IMR-90 (cell line): ENCODE results near the gene COL2A1. TPM values are rescaled to one million over a fixed set of nuclear protein-coding genes. Genes with fewer than 3 reads are reported as not detected.

ENCODE experiments used
- ATAC-seq: fragments of 200-7000 bp; cut with Tn5 transposase; 2 replicates; pipeline ENCODE4 v1.9.1; 2020; ENCODE audit warnings: low read depth, mild to moderate bottlenecking, moderate library complexity
- BruUV-seq: library from RNA; stranded (reverse); fragments of 400-500 nt; replicated peaks from 2 replicates; lab custom pipeline; 2021; lab: Mats Ljungman, UMichigan
- CTCF ChIA-PET: fragments of 300-600 bp; formaldehyde crosslinking; extraction: SDS; loops from one replicate; lab custom pipeline; 2021; ENCODE audit warnings: antibody characterized with exemption; lab: Yijun Ruan, JAX
- POLR2A ChIA-PET: fragments of 300-600 bp; sonication (Branson Sonifier 250); formaldehyde crosslinking; loops from one replicate; lab custom pipeline; 2022; ENCODE audit warnings: antibody characterized with exemption; ENCODE audit not compliant: unreplicated experiment; lab: Charles Lee
- DNase-seq: peaks from one replicate; pipeline ENCODE4 v3.0.0; 2013
- H2AFZ ChIP-seq: replicated peaks from 2 replicates; pipeline ENCODE3; 2013; ENCODE audit warnings: low read length, mild to moderate bottlenecking; ENCODE audit not compliant: poor library complexity
- H2AK5ac ChIP-seq: 2 replicates; pipeline ENCODE4 v1.6.1; 2013; ENCODE audit warnings: low read depth, low read length, inconsistent platforms
- H2AK9ac ChIP-seq: replicated peaks from 2 replicates; pipeline ENCODE3; 2013; ENCODE audit warnings: mild to moderate bottlenecking, low read depth, low read length, moderate library complexity; ENCODE audit not compliant: poor library complexity
- H2BK120ac ChIP-seq: 2 replicates; pipeline ENCODE4 v1.6.1; 2013; ENCODE audit warnings: low read depth, low read length, inconsistent platforms
- H2BK15ac ChIP-seq: 3 replicates; pipeline ENCODE4 v1.6.1; 2013; ENCODE audit warnings: low read depth, low read length, inconsistent platforms
- H2BK20ac ChIP-seq: 2 replicates; pipeline ENCODE4 v1.6.1; 2013; ENCODE audit warnings: low read depth, mild to moderate bottlenecking, inconsistent platforms, low read length, moderate library complexity
- H2BK5ac ChIP-seq: 2 replicates; pipeline ENCODE4 v1.6.1; 2013; ENCODE audit warnings: mild to moderate bottlenecking, low read depth, low read length, inconsistent platforms; ENCODE audit not compliant: poor library complexity, severe bottlenecking
- H3K14ac ChIP-seq: replicated peaks from 2 replicates; pipeline ENCODE4 v1.6.1; 2013; ENCODE audit warnings: low read depth, low read length, inconsistent platforms
- H3K18ac ChIP-seq: 2 replicates; pipeline ENCODE4 v1.6.1; 2013; ENCODE audit warnings: low read depth, low read length, control low read depth
- H3K23ac ChIP-seq: 2 replicates; pipeline ENCODE4 v1.6.1; 2013; ENCODE audit warnings: low read depth, low read length, inconsistent platforms
- H3K27ac ChIP-seq: 2 replicates; pipeline ENCODE4 v1.5.1; 2013; ENCODE audit warnings: mild to moderate bottlenecking, control low read depth, low read length; ENCODE audit not compliant: insufficient read depth
- H3K27me3 ChIP-seq: 2 replicates; pipeline ENCODE4 v1.6.1; 2013; ENCODE audit warnings: low read length; ENCODE audit not compliant: control insufficient read depth, insufficient read depth
- H3K36me3 ChIP-seq: 2 replicates; pipeline ENCODE4 v1.6.1; 2013; ENCODE audit warnings: low read length, mixed read lengths; ENCODE audit not compliant: control insufficient read depth, insufficient read depth
- H3K4ac ChIP-seq: 2 replicates; pipeline ENCODE4 v1.6.1; 2013; ENCODE audit warnings: low read depth, low read length, inconsistent platforms
- H3K4me1 ChIP-seq: 2 replicates; pipeline ENCODE4 v1.6.1; 2013; ENCODE audit warnings: low read length, mixed read lengths; ENCODE audit not compliant: control insufficient read depth, insufficient read depth
- H3K4me2 ChIP-seq: 2 replicates; pipeline ENCODE4 v1.6.1; 2013; ENCODE audit warnings: low read depth, mild to moderate bottlenecking, control low read depth, low read length, moderate library complexity
- H3K4me3 ChIP-seq: 2 replicates; pipeline ENCODE4 v1.5.1; 2013; ENCODE audit warnings: low read depth, mild to moderate bottlenecking, control low read depth, low read length, moderate library complexity; ENCODE audit not compliant: insufficient read depth
- H3K56ac ChIP-seq: 2 replicates; pipeline ENCODE4 v1.6.1; 2013; ENCODE audit warnings: low read length, inconsistent platforms; ENCODE audit not compliant: insufficient read depth; ENCODE audit errors: extremely low read depth
- H3K79me1 ChIP-seq, 2 experiments: 2 replicates each; pipeline ENCODE4 v1.6.1; 2013; ENCODE audit warnings: low read length in 2 of 2, inconsistent platforms in 1 of 2, low read depth in 1 of 2
- H3K9ac ChIP-seq: 2 replicates; pipeline ENCODE4 v1.6.1; 2013; ENCODE audit warnings: low read depth, low read length, control low read depth
- H3K9me1 ChIP-seq: 2 replicates; pipeline ENCODE4 v1.6.1; 2013; ENCODE audit warnings: low read length, inconsistent platforms; ENCODE audit not compliant: insufficient read depth
- H3K9me3 ChIP-seq: 2 replicates; pipeline ENCODE4 v1.6.1; 2013; ENCODE audit warnings: low read length; ENCODE audit not compliant: control insufficient read depth, insufficient read depth
- H4K20me1 ChIP-seq: 2 replicates; pipeline ENCODE4 v1.6.1; 2013; ENCODE audit warnings: low read length, inconsistent platforms; ENCODE audit not compliant: insufficient read depth
- H4K5ac ChIP-seq: 2 replicates; pipeline ENCODE4 v1.6.1; 2013; ENCODE audit warnings: mild to moderate bottlenecking, low read depth, low read length, control low read depth
- H4K8ac ChIP-seq, 2 experiments: 2 replicates each; pipeline ENCODE4 v1.6.1; 2013; ENCODE audit warnings: low read depth in 2 of 2, low read length in 2 of 2, control low read depth in 1 of 2, inconsistent platforms in 1 of 2
- H4K91ac ChIP-seq: 2 replicates; pipeline ENCODE4 v1.6.1; 2013; ENCODE audit warnings: low read depth, low read length, inconsistent platforms; ENCODE audit not compliant: insufficient read depth
- BHLHE40 ChIP-seq: fragments of 150-350 bp; IDR thresholded peaks from 2 replicates; pipeline ENCODE4 v1.6.1; 2016; ENCODE audit warnings: mild to moderate bottlenecking, low read depth, low read length
- CEBPB ChIP-seq: IDR thresholded peaks from 2 replicates; pipeline ENCODE4 v1.6.1; 2012; ENCODE audit warnings: low read depth, low read length, improper control_type of control experiment
- CHD1 ChIP-seq: IDR thresholded peaks from 2 replicates; pipeline ENCODE4 v1.6.1; 2012; ENCODE audit warnings: low read depth, low read length, improper control_type of control experiment
- FOS ChIP-seq: fragments of 150-350 bp; IDR thresholded peaks from 2 replicates; pipeline ENCODE4 v1.6.1; 2016; ENCODE audit warnings: low read depth, low read length
- MAFK ChIP-seq: IDR thresholded peaks from 2 replicates; pipeline ENCODE4 v1.6.1; 2012; ENCODE audit warnings: low read depth, low read length, improper control_type of control experiment
- MXI1 ChIP-seq: IDR thresholded peaks from 2 replicates; pipeline ENCODE4 v1.6.1; 2012; ENCODE audit warnings: low read depth, mild to moderate bottlenecking, low read length, moderate library complexity, borderline replicate concordance
- NFE2L2 ChIP-seq: fragments of 150-350 bp; IDR thresholded peaks from 2 replicates; pipeline ENCODE4 v1.6.1; 2016; ENCODE audit warnings: low read depth, mild to moderate bottlenecking, low read length
- SMC3 ChIP-seq: fragments of 150-350 bp; IDR thresholded peaks from 2 replicates; pipeline ENCODE4 v1.6.1; 2016; ENCODE audit warnings: low read depth, mild to moderate bottlenecking, antibody characterized with exemption, low read length, moderate library complexity
- WGBS, 2 experiments: methylation state at CpG; one replicate each; pipeline versions ENCODE4 v1.1.5 to v1.1.7; 2013; ENCODE audit warnings: missing lambda C conversion rate in 2 of 2; ENCODE audit not compliant: insufficient read length in 1 of 2; ENCODE audit errors: extremely low coverage in 2 of 2; 5-methylcytosine and 5-hydroxymethylcytosine counted together
- dilution Hi-C: fragments of 300-500 bp; cut with HindIII; formaldehyde crosslinking; loops from one replicate; pipeline ENCODE4 v1.14.3; 2018; ENCODE audit warnings: low sequenced_read_pairs; ENCODE audit not compliant: unreplicated experiment
- in situ Hi-C: fragments of 300-500 bp; cut with MboI; formaldehyde crosslinking; loops from 3 replicates; pipeline ENCODE4 v1.14.3; 2019; ENCODE audit warnings: low sequenced_read_pairs, inconsistent platforms, mixed read lengths
- intact Hi-C: fragments of 100-400 bp; cut with micrococcal nuclease; formaldehyde crosslinking; loops from 2 replicates; pipeline ENCODE4 v1.10.0; 2022
- polyA plus RNA-seq, 3 experiments: library from polyadenylated mRNA; depleted of rRNA; stranded (reverse); fragments of >200 nt; gene quantifications; 2 replicates each; pipeline ENCODE4 v1.2.3, GENCODE V29; 2012; ENCODE audit warnings: low replicate concordance in 1 of 3
- total RNA-seq: library from RNA; depleted of rRNA; stranded (reverse); fragments of >200 nt; gene quantifications from 2 replicates; pipeline ENCODE4 v1.2.3, GENCODE V29; 2012
- TF ChIP-seq, protein P1 (sequence below): fragments of 150-350 bp; IDR thresholded peaks from 2 replicates; pipeline ENCODE4 v1.6.1; 2016; ENCODE audit warnings: low read depth, mild to moderate bottlenecking, low read length, moderate library complexity, borderline replicate concordance

The COL2A1 gene
- total and polyA plus RNA-seq, 2 of the 4 experiments (the other 2 are of a cell fraction), result 0.05 TPM; not detected in 1

DNA sequence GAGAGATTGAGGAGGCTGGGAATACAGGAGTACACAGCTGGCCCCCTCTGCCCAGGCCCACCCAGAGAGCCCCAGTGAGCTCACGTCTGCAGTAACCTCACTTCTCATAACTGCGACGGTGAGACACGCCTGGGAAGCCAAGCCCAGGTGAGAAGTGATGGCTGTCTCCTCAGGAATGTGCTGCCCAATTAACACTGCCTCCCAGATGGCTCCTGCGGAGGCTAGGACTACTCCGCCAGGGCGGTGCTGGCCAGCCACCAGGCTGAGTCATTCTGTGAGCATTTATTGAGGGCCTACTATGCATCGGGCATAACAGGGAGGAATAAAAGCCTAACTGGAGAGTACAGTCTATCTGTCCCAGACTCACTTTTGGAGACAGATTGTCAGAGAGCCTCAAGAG lies 50.2 kb downstream of the COL2A1 start:
- Histone ChIP-seq H3K9me1 (no peaks in the 10 kb centered on the region; the same call in 1 of the 2 replicates), H4K20me1 (no peaks in the 10 kb centered on the region), H2BK5ac (no peak overlapping the region), H3K4me3 (no peak overlapping the region), H4K5ac (no peak overlapping the region), H3K9ac (no peak overlapping the region), H2AK9ac (no peak overlapping the region), H4K91ac (no peak overlapping the region), H2AFZ (no peak overlapping the region), H3K23ac (no peak overlapping the region), H2BK15ac (no peak overlapping the region), H3K4me2 (no peak overlapping the region), H3K79me1 (no peaks in the 10 kb centered on the region), H3K4ac (no peak overlapping the region), H3K4me1 (no peaks in the 10 kb centered on the region), H2BK120ac (no peak overlapping the region), H3K18ac (no peak overlapping the region), H3K9me3 (peaks cover 9% of the 10 kb centered on the region; the same call in 1 of the 2 replicates), H3K56ac (no peak overlapping the region), H2AK5ac (no peak overlapping the region), H4K8ac (no peak overlapping the region), H2BK20ac (no peak overlapping the region), H3K14ac (no peak overlapping the region), H3K27me3 (peaks cover 28% of the 10 kb centered on the region), H3K27ac (no peak overlapping the region), H3K36me3 (no peaks in the 10 kb centered on the region)
- no TSS peak for BruUV-seq
- 87% methylated on average over 4 of the region's 8 CpGs; no CpG with 5 or more reads in 1 of the 2 experiments for WGBS, 2 experiments
- dilution Hi-C loops, result no loop called here
- no peak for ATAC-seq
- intact Hi-C loops, result no loop called here
- TF ChIP-seq MAFK (no peak), SMC3 (no peak), NFE2L2 (no peak), FOS (no peak), CHD1 (no peak), BHLHE40 (no peak), MXI1 (no peak), CEBPB (no peak)
- TF ChIP-seq, protein P1, sequence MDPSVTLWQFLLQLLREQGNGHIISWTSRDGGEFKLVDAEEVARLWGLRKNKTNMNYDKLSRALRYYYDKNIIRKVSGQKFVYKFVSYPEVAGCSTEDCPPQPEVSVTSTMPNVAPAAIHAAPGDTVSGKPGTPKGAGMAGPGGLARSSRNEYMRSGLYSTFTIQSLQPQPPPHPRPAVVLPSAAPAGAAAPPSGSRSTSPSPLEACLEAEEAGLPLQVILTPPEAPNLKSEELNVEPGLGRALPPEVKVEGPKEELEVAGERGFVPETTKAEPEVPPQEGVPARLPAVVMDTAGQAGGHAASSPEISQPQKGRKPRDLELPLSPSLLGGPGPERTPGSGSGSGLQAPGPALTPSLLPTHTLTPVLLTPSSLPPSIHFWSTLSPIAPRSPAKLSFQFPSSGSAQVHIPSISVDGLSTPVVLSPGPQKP, result no peak
- DNase-seq, result no peak
- CTCF ChIA-PET, result no interaction called here
- in situ Hi-C loops, result no loop called here
- POLR2A ChIA-PET, result no interaction called here
